HepG2 (cell line): ENCODE measurements around the gene KCNAB2.

Source experiments
- FOXA1 ChIP-seq, 2 experiments: fragments of 450-650 bp in 1 of 2; sonication (generic) in 1 of 2; formaldehyde crosslinking in 1 of 2; IDR thresholded peaks; 2 replicates each; pipeline versions ENCODE4 v1.4.0 to v1.6.1; 2016 to 2020; ENCODE audit warnings: missing genetic modification reagents in 1 of 2
- MTF2 ChIP-seq: sonication (generic); formaldehyde crosslinking; IDR thresholded peaks from 2 replicates; pipeline ENCODE4 v1.5.0; 2020; ENCODE audit warnings: missing genetic modification reagents, borderline replicate concordance
- MYNN ChIP-seq: sonication (generic); formaldehyde crosslinking; IDR thresholded peaks from 2 replicates; pipeline ENCODE4 v1.4.0; 2020; ENCODE audit warnings: mild to moderate bottlenecking, low read depth, missing genetic modification reagents
- RAD21 ChIP-seq: fragments of 450-650 bp; formaldehyde crosslinking; IDR thresholded peaks from 2 replicates; pipeline ENCODE4 v1.5.0; 2020; ENCODE audit warnings: mild to moderate bottlenecking
- ZNF274 ChIP-seq: sonication (generic); formaldehyde crosslinking; IDR thresholded peaks from 2 replicates; pipeline ENCODE4 v1.5.1; 2020; ENCODE audit warnings: mild to moderate bottlenecking, missing genetic modification reagents
- ZNF780A ChIP-seq: sonication (generic); formaldehyde crosslinking; IDR thresholded peaks from 2 replicates; pipeline ENCODE4 v1.8.0; 2022; ENCODE audit warnings: mild to moderate bottlenecking, missing genetic modification reagents, moderate library complexity
- TF ChIP-seq, protein P1 (sequence below): sonication (generic); formaldehyde crosslinking; IDR thresholded peaks from 2 replicates; pipeline ENCODE4 v1.5.1; 2020; ENCODE audit warnings: missing genetic modification reagents, mild to moderate bottlenecking, borderline replicate concordance
- TF ChIP-seq, protein P2 (sequence below): sonication (generic); formaldehyde crosslinking; IDR thresholded peaks from 2 replicates; pipeline ENCODE4 v1.4.0; 2020; ENCODE audit warnings: low read depth, missing genetic modification reagents
- TF ChIP-seq, protein P3 (sequence below), 2 experiments: fragments of 450-650 bp in 1 of 2; sonication (generic) in 1 of 2; formaldehyde crosslinking in 1 of 2; IDR thresholded peaks; 2 replicates each; pipeline versions ENCODE4 v1.6.1 to v1.8.0; 2016 to 2022; ENCODE audit warnings: antibody characterized with exemption in 1 of 2, mild to moderate bottlenecking in 1 of 2, missing genetic modification reagents in 1 of 2
- TF ChIP-seq, protein P4 (sequence below): sonication (generic); formaldehyde crosslinking; IDR thresholded peaks from one replicate; pipeline ENCODE4 v1.5.1; 2020; ENCODE audit warnings: mild to moderate bottlenecking, missing genetic modification reagents; ENCODE audit errors: not compliant biosample characterization

DNA sequence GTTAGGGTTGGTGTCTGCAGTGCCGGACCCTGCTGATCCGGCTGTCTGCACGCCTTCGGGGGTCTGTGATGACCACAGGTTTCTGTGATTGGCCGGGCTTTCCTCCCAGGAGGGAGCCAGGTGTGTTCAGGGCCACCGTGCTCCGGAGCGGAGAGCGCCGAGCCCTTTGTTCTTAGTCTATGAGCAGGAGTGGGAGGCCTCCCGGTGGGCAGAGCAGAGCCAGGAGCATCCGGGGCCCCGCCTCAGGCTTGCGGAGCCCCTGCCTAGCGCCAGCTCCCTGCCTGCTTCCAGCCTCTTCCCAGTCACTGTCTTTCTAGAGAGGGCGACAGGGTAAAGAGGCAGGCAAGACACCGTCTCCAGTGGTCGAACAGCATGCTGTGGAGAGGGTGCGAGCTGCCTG, 31.8 kb downstream of the KCNAB2 start:
- no peak for TF ChIP-seq ZNF780A
- no peak for TF ChIP-seq ZNF274
- no peak for TF ChIP-seq RAD21
- TF ChIP-seq, protein P1, sequence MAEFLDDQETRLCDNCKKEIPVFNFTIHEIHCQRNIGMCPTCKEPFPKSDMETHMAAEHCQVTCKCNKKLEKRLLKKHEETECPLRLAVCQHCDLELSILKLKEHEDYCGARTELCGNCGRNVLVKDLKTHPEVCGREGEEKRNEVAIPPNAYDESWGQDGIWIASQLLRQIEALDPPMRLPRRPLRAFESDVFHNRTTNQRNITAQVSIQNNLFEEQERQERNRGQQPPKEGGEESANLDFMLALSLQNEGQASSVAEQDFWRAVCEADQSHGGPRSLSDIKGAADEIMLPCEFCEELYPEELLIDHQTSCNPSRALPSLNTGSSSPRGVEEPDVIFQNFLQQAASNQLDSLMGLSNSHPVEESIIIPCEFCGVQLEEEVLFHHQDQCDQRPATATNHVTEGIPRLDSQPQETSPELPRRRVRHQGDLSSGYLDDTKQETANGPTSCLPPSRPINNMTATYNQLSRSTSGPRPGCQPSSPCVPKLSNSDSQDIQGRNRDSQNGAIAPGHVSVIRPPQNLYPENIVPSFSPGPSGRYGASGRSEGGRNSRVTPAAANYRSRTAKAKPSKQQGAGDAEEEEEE (CRISPR knock-in tag), result no peak
- TF ChIP-seq, protein P2, sequence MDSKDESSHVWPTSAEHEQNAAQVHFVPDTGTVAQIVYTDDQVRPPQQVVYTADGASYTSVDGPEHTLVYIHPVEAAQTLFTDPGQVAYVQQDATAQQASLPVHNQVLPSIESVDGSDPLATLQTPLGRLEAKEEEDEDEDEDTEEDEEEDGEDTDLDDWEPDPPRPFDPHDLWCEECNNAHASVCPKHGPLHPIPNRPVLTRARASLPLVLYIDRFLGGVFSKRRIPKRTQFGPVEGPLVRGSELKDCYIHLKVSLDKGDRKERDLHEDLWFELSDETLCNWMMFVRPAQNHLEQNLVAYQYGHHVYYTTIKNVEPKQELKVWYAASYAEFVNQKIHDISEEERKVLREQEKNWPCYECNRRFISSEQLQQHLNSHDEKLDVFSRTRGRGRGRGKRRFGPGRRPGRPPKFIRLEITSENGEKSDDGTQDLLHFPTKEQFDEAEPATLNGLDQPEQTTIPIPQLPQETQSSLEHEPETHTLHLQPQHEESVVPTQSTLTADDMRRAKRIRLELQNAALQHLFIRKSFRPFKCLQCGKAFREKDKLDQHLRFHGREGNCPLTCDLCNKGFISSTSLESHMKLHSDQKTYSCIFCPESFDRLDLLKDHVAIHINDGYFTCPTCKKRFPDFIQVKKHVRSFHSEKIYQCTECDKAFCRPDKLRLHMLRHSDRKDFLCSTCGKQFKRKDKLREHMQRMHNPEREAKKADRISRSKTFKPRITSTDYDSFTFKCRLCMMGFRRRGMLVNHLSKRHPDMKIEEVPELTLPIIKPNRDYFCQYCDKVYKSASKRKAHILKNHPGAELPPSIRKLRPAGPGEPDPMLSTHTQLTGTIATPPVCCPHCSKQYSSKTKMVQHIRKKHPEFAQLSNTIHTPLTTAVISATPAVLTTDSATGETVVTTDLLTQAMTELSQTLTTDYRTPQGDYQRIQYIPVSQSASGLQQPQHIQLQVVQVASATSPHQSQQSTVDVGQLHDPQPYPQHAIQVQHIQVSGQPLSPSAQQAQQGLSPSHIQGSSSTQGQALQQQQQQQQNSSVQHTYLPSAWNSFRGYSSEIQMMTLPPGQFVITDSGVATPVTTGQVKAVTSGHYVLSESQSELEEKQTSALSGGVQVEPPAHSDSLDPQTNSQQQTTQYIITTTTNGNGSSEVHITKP, result no peak
- TF ChIP-seq, protein P3, sequence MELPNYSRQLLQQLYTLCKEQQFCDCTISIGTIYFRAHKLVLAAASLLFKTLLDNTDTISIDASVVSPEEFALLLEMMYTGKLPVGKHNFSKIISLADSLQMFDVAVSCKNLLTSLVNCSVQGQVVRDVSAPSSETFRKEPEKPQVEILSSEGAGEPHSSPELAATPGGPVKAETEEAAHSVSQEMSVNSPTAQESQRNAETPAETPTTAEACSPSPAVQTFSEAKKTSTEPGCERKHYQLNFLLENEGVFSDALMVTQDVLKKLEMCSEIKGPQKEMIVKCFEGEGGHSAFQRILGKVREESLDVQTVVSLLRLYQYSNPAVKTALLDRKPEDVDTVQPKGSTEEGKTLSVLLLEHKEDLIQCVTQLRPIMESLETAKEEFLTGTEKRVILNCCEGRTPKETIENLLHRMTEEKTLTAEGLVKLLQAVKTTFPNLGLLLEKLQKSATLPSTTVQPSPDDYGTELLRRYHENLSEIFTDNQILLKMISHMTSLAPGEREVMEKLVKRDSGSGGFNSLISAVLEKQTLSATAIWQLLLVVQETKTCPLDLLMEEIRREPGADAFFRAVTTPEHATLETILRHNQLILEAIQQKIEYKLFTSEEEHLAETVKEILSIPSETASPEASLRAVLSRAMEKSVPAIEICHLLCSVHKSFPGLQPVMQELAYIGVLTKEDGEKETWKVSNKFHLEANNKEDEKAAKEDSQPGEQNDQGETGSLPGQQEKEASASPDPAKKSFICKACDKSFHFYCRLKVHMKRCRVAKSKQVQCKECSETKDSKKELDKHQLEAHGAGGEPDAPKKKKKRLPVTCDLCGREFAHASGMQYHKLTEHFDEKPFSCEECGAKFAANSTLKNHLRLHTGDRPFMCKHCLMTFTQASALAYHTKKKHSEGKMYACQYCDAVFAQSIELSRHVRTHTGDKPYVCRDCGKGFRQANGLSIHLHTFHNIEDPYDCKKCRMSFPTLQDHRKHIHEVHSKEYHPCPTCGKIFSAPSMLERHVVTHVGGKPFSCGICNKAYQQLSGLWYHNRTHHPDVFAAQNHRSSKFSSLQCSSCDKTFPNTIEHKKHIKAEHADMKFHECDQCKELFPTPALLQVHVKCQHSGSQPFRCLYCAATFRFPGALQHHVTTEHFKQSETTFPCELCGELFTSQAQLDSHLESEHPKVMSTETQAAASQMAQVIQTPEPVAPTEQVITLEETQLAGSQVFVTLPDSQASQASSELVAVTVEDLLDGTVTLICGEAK (IDR thresholded peaks at IDR 0.05), result no peak
- TF ChIP-seq, protein P3 (CRISPR knock-in tag; IDR thresholded peaks at IDR 0.05), result no peak
- no peak for TF ChIP-seq FOXA1 (IDR thresholded peaks at IDR 0.05)
- no peak for TF ChIP-seq FOXA1 (CRISPR knock-in tag; IDR thresholded peaks at IDR 0.05)
- no peak for TF ChIP-seq MYNN (CRISPR knock-in tag)
- TF ChIP-seq, protein P4, sequence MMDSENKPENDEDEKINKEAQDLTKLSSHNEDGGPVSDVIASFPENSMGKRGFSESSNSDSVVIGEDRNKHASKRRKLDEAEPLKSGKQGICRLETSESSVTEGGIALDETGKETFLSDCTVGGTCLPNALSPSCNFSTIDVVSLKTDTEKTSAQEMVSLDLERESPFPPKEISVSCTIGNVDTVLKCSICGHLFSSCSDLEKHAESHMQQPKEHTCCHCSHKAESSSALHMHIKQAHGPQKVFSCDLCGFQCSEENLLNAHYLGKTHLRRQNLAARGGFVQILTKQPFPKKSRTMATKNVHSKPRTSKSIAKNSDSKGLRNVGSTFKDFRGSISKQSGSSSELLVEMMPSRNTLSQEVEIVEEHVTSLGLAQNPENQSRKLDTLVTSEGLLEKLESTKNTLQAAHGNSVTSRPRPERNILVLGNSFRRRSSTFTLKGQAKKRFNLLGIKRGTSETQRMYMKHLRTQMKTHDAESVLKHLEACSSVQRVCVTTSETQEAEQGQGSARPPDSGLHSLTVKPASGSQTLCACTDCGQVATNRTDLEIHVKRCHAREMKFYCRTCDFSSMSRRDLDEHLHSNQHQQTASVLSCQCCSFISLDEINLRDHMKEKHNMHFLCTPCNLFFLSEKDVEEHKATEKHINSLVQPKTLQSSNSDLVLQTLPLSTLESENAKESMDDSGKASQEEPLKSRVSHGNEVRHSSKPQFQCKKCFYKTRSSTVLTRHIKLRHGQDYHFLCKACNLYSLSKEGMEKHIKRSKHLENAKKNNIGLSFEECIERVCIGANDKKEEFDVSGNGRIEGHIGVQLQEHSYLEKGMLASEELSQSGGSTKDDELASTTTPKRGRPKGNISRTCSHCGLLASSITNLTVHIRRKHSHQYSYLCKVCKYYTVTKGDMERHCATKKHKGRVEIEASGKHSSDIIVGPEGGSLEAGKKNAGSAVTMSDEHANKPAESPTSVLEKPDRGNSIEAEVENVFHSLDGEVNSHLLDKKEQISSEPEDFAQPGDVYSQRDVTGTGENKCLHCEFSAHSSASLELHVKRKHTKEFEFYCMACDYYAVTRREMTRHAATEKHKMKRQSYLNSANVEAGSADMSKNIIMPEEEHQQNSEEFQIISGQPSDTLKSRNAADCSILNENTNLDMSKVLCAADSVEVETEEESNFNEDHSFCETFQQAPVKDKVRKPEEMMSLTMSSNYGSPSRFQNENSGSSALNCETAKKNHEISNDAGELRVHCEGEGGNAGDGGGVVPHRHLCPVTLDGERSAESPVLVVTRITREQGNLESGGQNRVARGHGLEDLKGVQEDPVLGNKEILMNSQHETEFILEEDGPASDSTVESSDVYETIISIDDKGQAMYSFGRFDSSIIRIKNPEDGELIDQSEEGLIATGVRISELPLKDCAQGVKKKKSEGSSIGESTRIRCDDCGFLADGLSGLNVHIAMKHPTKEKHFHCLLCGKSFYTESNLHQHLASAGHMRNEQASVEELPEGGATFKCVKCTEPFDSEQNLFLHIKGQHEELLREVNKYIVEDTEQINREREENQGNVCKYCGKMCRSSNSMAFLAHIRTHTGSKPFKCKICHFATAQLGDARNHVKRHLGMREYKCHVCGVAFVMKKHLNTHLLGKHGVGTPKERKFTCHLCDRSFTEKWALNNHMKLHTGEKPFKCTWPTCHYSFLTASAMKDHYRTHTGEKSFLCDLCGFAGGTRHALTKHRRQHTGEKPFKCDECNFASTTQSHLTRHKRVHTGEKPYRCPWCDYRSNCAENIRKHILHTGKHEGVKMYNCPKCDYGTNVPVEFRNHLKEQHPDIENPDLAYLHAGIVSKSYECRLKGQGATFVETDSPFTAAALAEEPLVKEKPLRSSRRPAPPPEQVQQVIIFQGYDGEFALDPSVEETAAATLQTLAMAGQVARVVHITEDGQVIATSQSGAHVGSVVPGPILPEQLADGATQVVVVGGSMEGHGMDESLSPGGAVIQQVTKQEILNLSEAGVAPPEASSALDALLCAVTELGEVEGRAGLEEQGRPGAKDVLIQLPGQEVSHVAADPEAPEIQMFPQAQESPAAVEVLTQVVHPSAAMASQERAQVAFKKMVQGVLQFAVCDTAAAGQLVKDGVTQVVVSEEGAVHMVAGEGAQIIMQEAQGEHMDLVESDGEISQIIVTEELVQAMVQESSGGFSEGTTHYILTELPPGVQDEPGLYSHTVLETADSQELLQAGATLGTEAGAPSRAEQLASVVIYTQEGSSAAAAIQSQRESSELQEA, result no peak
- no peak for TF ChIP-seq MTF2 (CRISPR knock-in tag)
